GM08714 (cell line): ENCODE results near the gene UPK1B.

Experiments used
- H3K4me3 ChIP-seq: fragments of 200-500 bp; sonication (Bioruptor generic); 2 replicates; pipeline ENCODE4 v1.5.1; 2014; ENCODE audit warnings: mild to moderate bottlenecking, low read length, inconsistent platforms
- ZNF274 ChIP-seq: IDR thresholded peaks from 2 replicates; pipeline ENCODE4 v1.6.1; 2012; ENCODE audit warnings: mild to moderate bottlenecking, low read depth, low read length

UPK1B gene

DNA sequence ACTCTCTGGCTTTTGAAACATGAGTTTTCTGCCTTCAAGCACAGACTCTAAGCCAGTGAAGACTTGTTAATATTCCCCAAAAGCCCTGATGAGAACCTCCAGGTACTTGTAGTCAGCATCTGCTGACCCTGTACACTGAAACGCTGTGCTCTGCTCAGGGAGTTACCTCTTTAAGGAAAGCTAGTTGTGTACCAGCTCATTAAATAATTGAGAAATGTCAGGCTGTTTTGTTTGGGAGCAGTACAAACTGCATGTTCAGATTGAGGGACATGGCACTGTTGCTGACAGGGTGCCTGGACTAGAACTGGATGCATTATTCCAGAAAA lies 21.7 kb downstream of the UPK1B start:
- TF ChIP-seq ZNF274: no peak
- no peak overlapping the region for H3K4me3 ChIP-seq

DNA sequence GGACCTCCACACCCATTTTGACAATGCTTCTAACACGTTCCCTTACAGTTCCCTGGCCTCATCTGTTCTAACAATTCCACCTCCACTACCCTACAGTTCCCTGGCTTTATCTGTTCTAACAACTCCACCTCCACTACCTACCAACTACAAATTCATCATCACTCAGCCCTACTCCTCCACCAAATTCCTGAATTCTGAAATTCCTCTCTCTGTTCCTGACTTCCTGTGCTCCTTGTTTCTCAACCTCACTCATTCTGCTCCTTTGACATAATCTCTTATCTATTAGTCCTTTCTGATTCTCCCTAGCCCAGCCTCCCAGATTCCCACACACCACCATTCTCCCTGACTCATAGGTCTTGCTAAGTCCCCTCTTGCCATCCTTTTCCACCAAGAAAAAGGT lies 22.5 kb downstream of the UPK1B start:
- H3K4me3 ChIP-seq: no peak overlapping the region
- TF ChIP-seq ZNF274: no peak

DNA sequence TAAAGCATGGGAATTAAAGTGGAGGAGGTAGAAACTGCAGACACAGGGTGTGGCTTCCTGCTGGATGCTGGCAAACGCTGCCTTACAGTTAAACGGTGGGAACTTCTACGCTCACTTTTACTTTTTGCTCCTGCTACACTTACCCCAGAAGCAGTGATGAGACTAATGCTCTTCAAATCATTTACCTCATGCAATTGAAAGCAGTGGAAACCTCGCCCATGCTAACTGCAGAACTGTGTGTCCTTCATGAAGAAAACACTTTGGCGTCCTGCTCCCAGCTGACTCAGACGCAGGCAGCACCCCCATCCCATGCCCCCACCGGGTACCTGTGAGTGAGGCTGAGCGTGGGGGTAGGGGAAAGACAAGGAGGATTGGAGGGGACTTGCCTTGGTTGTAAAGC lies 31.8 kb downstream of the UPK1B start:
- H3K4me3 ChIP-seq: no peak overlapping the region
- no peak for TF ChIP-seq ZNF274

DNA sequence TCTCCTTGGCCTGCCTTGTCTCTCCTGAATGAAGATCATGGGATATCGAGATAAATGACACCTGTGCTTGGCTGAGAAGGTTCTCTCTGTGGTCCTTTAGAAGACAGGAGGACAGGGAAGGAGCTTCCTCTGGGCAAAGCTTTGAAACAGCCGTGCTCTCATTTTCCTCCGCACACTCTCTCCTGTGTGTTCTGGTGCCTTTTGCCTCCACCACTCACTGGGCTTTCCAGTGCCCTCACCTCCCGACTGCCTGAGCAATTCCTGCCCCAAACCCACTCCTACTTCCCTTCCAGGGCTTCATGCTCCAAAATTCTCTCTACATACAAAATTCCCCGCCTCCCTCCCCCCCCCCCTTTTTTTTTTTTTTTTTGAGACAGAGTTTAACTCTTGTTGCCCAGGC lies 32.3 kb downstream of the UPK1B start:
- H3K4me3 ChIP-seq: no peak overlapping the region
- no peak for TF ChIP-seq ZNF274

DNA sequence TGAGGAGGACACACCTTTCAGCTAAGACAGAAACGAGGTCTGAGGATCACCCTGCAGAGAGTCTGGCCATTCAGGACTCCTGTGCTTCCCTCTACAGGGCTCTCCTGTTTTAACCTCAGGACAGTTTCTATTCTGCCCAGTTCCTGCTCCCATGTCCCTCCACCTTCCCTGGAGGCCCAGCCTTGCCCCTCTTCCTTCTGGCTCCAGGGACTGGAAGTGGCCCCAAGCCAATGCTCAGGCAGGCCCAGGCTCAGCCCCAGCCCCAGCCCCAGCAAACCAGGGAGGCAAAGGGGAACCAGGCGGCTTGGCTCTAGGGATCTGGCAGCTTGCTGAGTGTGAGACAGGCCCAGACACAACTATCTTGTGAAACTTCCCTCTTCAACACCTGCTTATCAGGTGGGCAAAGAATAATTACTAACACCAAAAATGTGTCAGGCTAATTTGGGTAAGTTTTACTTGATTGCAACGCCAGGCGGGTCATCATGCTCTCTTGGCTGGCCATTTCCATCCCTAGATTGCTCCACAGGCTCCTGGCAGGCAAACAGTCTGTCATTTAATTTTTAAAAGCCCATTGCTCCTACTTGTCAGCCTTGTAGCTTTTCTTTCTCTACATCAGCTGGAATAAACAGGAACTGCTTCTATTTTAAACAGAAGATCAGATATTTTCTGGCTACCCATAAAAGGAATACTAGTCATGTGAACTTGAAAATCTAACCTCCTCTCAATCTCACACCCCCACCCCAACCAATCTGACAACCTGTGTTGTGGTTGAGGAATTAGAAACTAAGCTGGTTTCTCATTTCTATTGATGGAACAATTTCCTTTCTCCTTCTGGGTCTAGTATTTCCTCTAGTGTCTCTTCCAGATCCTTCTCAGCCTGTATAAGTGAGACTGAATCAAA lies 33.5 kb downstream of the UPK1B start:
- no peak for TF ChIP-seq ZNF274
- H3K4me3 ChIP-seq: no peak overlapping the region

DNA sequence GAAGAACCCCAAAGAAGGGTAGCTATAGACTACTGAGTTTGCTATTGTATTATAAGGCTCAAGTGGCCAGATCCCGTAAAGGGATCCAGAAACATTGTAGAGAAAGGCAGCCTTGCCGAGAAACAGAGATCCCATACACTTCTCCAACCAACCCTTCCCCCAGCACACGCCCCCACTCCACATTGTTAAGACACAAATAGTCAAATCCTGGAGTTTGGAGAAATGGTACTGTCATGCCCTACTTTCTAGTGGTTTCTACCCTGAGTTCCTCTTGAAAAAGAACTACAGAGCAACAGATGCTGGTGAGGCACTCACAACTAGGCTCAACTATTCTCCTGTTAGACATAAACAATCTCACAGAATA lies 34.1 kb downstream of the UPK1B start:
- H3K4me3 ChIP-seq: no peak overlapping the region
- TF ChIP-seq ZNF274: no peak

DNA sequence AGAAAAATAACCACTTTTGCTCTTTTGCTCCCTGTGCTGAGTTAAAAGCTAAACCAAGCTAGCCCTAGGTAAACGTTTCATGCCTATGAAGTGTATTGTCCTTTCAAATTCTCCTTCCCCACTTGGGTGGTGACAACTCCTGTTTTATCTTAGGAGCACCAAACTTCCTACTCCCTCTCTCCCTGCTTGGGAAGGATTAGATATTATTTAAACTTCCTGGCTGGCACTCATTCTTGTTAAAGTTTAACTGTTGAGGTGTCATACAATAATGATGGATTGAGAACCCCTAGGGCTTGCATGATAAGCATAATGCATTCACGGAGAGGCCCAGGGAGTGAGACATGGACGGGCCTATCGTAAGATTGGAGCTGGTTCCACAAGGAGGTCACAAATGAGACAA lies 37.8 kb downstream of the UPK1B start:
- H3K4me3 ChIP-seq: no peak overlapping the region
- TF ChIP-seq ZNF274: no peak

DNA sequence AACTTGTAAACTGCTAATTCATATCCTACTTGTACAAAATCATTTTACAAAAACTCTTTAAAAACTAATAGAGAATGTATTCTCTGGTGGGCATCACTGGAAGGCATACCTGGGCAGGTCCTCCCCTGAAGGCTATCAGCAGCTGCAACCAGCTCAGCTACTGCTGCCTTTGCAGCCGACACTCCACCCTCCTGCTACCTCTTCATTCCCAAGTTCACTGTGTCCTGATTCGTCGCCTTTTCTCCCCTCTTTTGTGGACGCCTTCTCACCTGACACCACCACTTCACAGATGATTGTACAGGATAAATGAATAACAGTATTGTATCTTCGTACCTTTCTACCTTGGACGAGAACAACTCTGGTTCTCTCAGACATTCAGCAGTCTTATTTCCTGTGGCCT lies 38.4 kb downstream of the UPK1B start:
- no peak overlapping the region for H3K4me3 ChIP-seq
- TF ChIP-seq ZNF274: no peak

DNA sequence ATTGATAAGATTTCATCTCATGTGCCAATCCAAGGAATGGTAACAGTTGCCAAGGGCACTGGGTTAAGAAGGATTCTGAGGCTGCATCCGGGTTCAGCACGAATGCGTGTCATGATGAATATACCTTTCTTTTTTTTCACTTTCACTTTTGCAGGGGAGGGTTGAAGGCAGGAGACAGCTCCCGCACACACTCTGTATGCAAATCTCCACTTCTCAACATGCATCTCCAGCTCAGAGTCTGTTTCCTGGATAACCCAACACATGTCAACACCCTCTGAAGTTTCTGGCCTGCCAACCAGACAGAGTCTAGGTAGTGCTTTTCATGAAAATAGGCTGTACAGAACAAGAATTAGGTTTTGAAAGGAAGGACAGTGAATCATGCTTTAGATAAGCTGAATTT lies 45.7 kb downstream of the UPK1B start:
- TF ChIP-seq ZNF274: no peak

DNA sequence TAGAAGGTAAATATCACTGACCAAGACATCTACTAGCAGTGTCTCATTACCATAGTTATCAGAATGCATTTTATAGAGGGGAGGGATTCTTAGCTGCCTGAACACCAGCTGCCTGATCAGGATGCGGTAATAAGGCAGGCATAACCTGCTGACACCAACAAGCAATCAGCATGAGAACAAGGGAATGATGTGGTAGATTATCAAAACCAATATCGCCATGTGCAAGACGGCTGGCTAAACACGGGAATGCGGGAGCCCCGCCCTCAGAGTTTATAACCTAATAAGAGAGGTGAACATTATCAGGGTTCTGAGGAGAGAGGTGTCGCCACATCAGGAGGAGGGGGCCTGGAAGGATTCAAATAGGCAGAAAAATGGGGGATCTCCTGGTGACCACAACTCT lies 46.8 kb downstream of the UPK1B start:
- H3K4me3 ChIP-seq: no peak overlapping the region
- no peak for TF ChIP-seq ZNF274

More for the DNA sequence above, 45.7 kb downstream of the UPK1B start:
- no peak overlapping the region; the same call in 1 of the 2 replicates for H3K4me3 ChIP-seq

DNA sequence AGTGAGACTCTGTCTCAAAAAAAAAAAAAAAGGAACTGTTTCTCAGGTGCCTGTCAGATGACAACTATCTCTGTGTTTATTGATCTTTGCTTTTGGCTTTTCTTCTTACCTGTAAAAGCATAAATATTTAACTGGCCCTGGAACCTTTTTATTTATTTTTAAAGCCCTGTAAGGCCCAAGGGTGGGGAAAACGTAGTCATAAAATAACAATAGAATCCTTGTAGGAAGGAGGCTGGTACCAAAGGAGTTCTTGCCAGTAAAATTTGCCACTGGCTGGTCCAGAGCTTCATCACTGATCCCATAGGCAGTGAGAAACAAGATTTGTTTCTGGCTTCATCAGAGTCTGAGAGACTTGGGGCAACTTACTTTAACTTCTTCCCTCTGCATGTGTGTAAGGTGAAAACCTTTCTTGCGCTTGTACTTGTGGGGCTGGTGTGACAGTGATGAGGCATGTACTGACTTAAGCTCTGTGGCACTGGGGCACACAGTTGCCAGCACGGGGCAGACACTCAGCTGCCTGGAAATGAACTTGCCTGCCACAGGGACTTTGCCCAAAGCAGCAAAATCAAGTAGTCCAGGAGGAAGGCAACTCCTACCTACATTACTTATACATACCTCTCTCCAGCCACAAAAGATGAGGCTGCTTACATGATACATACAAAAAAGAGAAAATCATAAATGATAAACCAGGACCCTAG lies 47.7 kb downstream of the UPK1B start:
- TF ChIP-seq ZNF274: no peak
- no peak overlapping the region for H3K4me3 ChIP-seq

DNA sequence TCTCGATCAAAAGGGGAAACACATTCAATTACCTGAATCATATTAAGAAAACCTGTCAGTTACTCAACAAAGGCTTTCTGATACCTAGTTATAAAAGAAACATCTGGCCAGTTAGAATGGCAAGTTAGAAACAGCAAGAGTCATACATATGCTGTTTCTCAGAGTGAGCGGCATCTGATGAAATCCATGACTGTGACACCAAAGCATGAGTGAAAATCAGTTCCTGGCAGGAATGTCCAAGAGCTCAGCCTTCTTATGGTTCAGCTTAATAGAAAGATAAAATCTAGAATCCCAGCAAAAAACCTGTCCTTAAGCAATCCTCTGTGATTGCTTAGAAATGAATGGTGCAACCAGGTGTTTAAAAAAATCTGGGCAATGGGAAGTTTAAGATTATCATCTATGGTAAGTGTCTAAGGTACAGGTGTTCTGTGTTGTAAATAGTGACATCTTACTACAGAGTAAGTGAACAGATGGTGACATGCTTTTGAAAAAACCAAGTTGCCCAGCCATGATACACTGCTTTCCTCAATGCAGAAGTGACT lies 48.5 kb downstream of the UPK1B start:
- no peak for TF ChIP-seq ZNF274
- no peak overlapping the region for H3K4me3 ChIP-seq

DNA sequence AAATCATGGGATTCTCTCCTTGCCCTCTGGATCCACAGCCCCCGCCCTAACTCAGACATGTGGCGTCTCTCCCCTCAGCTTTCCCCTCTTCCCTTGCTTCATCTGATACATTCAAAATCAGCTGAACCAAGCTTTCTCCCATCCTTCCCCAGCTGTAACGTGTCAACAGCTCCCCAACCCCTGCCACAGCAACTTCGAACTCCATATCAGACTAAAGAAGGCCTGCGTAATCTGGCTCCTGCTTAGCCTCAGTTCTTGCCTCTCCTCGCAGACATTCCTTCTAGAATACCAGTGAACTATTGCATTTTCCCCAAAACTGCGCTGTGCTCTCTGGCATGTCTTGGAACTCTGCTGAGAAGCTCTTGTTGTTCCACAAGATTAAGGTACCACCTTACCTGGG lies 49.0 kb downstream of the UPK1B start:
- TF ChIP-seq ZNF274: no peak

DNA sequence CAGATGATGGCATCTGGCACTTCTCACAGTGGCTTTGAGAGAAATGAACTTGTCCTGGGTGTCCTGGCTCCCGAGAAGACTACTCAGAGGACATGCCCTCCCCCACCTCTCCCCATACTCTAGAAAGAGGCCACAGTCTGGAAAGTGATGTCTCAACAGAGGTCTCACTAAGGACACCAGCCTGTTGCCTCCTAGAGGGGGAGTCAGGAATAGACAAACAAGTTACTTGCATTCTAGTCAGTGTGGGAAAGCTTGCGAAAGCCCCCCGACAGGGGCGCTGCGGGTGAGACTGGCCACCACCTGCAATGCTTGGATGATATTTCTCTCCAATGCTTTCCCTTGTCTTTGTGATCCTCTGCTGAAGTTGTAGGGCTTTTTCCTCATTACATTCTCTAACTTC lies 50.1 kb downstream of the UPK1B start:
- TF ChIP-seq ZNF274: no peak
- no peak overlapping the region for H3K4me3 ChIP-seq

More for the DNA sequence above, 49.0 kb downstream of the UPK1B start:
- H3K4me3 ChIP-seq: no peak overlapping the region

DNA sequence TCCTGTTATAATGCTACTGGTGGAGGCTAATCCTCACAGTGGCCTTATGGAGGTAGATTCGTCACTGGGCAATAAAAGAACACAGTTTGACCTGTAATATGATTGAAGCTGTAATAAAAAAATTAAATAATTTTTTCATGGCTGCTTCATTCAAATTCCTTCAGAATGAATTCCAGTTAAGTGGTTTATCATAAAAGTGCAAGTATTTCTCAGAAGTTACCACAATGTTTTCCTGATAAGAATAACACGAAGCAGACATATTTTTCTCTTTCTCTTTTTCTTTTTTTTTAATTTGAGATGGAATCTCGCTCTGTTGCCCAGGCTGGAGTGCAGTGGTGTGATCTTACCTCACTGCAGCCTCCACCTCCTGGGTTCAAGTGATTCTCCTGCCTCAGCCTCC lies 51.7 kb downstream of the UPK1B start:
- TF ChIP-seq ZNF274: no peak
- H3K4me3 ChIP-seq: no peak overlapping the region
